KMS-11 (cell line): Measurements from ENCODE around the gene SLC7A4.

Experiments used
- H2AFZ ChIP-seq: fragments of 200-600 bp; sonication (generic); 2 replicates; pipeline ENCODE4 v1.6.1; 2016; ENCODE audit warnings: antibody characterized with exemption, mixed run types, low read depth
- H3K27ac ChIP-seq: fragments of 200-600 bp; sonication (generic); 2 replicates; pipeline ENCODE4 v1.6.1; 2016; ENCODE audit warnings: mild to moderate bottlenecking, mixed run types
- H3K27me3 ChIP-seq: fragments of 200-600 bp; sonication (generic); 2 replicates; pipeline ENCODE4 v1.6.1; 2017; ENCODE audit warnings: mild to moderate bottlenecking, low read depth, mixed run types, moderate library complexity; ENCODE audit not compliant: insufficient read depth
- H3K36me3 ChIP-seq: fragments of 200-600 bp; sonication (generic); 2 replicates; pipeline ENCODE4 v1.6.1; 2017; ENCODE audit warnings: mild to moderate bottlenecking, mixed run types; ENCODE audit not compliant: insufficient read depth
- H3K4me1 ChIP-seq: fragments of 200-600 bp; sonication (generic); 2 replicates; pipeline ENCODE4 v1.6.1; 2016; ENCODE audit warnings: mild to moderate bottlenecking, low read depth, mixed run types; ENCODE audit not compliant: poor library complexity, severe bottlenecking
- H3K4me2 ChIP-seq: fragments of 200-600 bp; sonication (generic); 2 replicates; pipeline ENCODE4 v1.7.0; 2016; ENCODE audit warnings: mild to moderate bottlenecking, mixed run types
- H3K4me3 ChIP-seq: fragments of 200-600 bp; sonication (generic); IDR thresholded peaks from 2 replicates; pipeline ENCODE4 v1.6.1; 2017; ENCODE audit warnings: low read depth, low read length, mixed read lengths; ENCODE audit not compliant: insufficient read depth
- H3K79me2 ChIP-seq: fragments of 200-600 bp; sonication (generic); 2 replicates; pipeline ENCODE4 v1.6.1; 2016; ENCODE audit warnings: low read depth, mixed run types; ENCODE audit not compliant: insufficient read depth
- H3K9ac ChIP-seq: fragments of 200-600 bp; sonication (generic); 2 replicates; pipeline ENCODE4 v1.6.1; 2016; ENCODE audit warnings: mild to moderate bottlenecking, mixed run types
- H4K20me1 ChIP-seq: fragments of 200-600 bp; sonication (generic); 2 replicates; pipeline ENCODE4 v1.6.1; 2016; ENCODE audit warnings: mild to moderate bottlenecking, mixed run types; ENCODE audit not compliant: insufficient read depth
- CTCF ChIP-seq: fragments of 200-600 bp; sonication (generic); conservative IDR thresholded peaks from 2 replicates; pipeline ENCODE4 v1.6.1; 2017; ENCODE audit warnings: low read depth, mild to moderate bottlenecking, antibody characterized with exemption, low read length, moderate library complexity, mixed read lengths

SLC7A4 gene

GRCh38 chr22:20988573-20989322 lies 43.6 kb downstream of the SLC7A4 start:
- Histone ChIP-seq H3K4me2 (no peak overlapping the region), H3K27me3 (no peaks in the 10 kb centered on the region), H3K9ac (no peak overlapping the region), H3K79me2 (no peaks in the 10 kb centered on the region), H3K4me3 (no peak overlapping the region), H3K36me3 (no peaks in the 10 kb centered on the region), H2AFZ (no peak overlapping the region), H4K20me1 (no peaks in the 10 kb centered on the region), H3K27ac (no peak overlapping the region), H3K4me1 (no peaks in the 10 kb centered on the region)
- no peak for TF ChIP-seq CTCF

- no peaks in the 10 kb centered on the region for H3K36me3 ChIP-seq
- H3K4me1 ChIP-seq: peaks cover 9% of the 10 kb centered on the region
- no peaks in the 10 kb centered on the region for H3K27me3 ChIP-seq
- no peak for TF ChIP-seq CTCF
- H4K20me1 ChIP-seq: no peaks in the 10 kb centered on the region
- no peak overlapping the region for H3K4me2 ChIP-seq
- no peak overlapping the region for H3K27ac ChIP-seq
- no peak overlapping the region for H2AFZ ChIP-seq
- no peaks in the 10 kb centered on the region for H3K79me2 ChIP-seq
- no peak overlapping the region for H3K9ac ChIP-seq
- no peak overlapping the region for H3K4me3 ChIP-seq
Observed at GRCh38 chr22:20987375-20987774, 45.0 kb downstream of the SLC7A4 start.

GRCh38 chr22:20986365-20986764 lies 46.0 kb downstream of the SLC7A4 start:
- H2AFZ ChIP-seq: no peak overlapping the region
- no peak overlapping the region for H3K27ac ChIP-seq
- H3K79me2 ChIP-seq: no peaks in the 10 kb centered on the region
- no peak for TF ChIP-seq CTCF
- H3K4me2 ChIP-seq: no peak overlapping the region
- no peak overlapping the region for H3K9ac ChIP-seq
- no peaks in the 10 kb centered on the region for H3K27me3 ChIP-seq
- H3K4me1 ChIP-seq: peaks cover 11% of the 10 kb centered on the region
- H3K4me3 ChIP-seq: no peak overlapping the region
- H3K36me3 ChIP-seq: no peaks in the 10 kb centered on the region
- no peaks in the 10 kb centered on the region for H4K20me1 ChIP-seq

GRCh38 chr22:20985720-20986119 lies 46.6 kb downstream of the SLC7A4 start:
- H3K27ac ChIP-seq: no peak overlapping the region
- H3K79me2 ChIP-seq: no peaks in the 10 kb centered on the region
- no peak overlapping the region for H2AFZ ChIP-seq
- no peaks in the 10 kb centered on the region for H3K36me3 ChIP-seq
- H4K20me1 ChIP-seq: no peaks in the 10 kb centered on the region
- H3K4me1 ChIP-seq: peaks cover 17% of the 10 kb centered on the region
- H3K4me2 ChIP-seq: no peak overlapping the region
- no peaks in the 10 kb centered on the region for H3K27me3 ChIP-seq
- no peak overlapping the region for H3K4me3 ChIP-seq
- H3K9ac ChIP-seq: no peak overlapping the region
- no peak for TF ChIP-seq CTCF
